SKM-1 (cell line): ENCODE results near the gene JUN.
"Not testable (repeated sequence)": the region's sequence is repeated elsewhere in the genome, so short reads cannot be mapped to it uniquely, and the experiment has no call there.

ENCODE experiments used
- DNase-seq: peaks from one replicate; lab custom pipeline; 2025; ENCODE audit not compliant: unreplicated experiment; lab: John Stamatoyannopoulos, UW

The JUN gene

GRCh38 chr1:58809325-58810010 lies 25.6 kb upstream of the JUN start:
- DNase-seq = peak; percentile 51

- DNase-seq = no peak
Measured at GRCh38 chr1:58808077-58808476, 24.2 kb upstream of the JUN start.

- no peak for DNase-seq
Measured at GRCh38 chr1:58805716-58806571, 22.1 kb upstream of the JUN start.

- no peak for DNase-seq
Measured at GRCh38 chr1:58804853-58805565, 21.2 kb upstream of the JUN start.

- DNase-seq = no peak
Measured at GRCh38 chr1:58803858-58804257, 20.0 kb upstream of the JUN start.

GRCh38 chr1:58802640-58803399 lies 19.0 kb upstream of the JUN start:
- no peak for DNase-seq

- not testable (repeated sequence) for DNase-seq
Measured at GRCh38 chr1:58801286-58801685, 17.4 kb upstream of the JUN start.

GRCh38 chr1:58799650-58800049 lies 15.8 kb upstream of the JUN start:
- DNase-seq = no peak

GRCh38 chr1:58798910-58799442 lies 15.1 kb upstream of the JUN start:
- DNase-seq = no peak

GRCh38 chr1:58796416-58796815 lies 12.6 kb upstream of the JUN start:
- DNase-seq = no peak

- DNase-seq = no peak
Measured at GRCh38 chr1:58794585-58794984, 10.7 kb upstream of the JUN start.

- DNase-seq = no peak
Measured at GRCh38 chr1:58792846-58793245, 9.0 kb upstream of the JUN start.

GRCh38 chr1:58791106-58791505 lies 7.3 kb upstream of the JUN start:
- DNase-seq = no peak

- DNase-seq = no peak
Measured at GRCh38 chr1:58789996-58790660, 6.3 kb upstream of the JUN start.

GRCh38 chr1:58789322-58789856 lies 5.5 kb upstream of the JUN start:
- no peak for DNase-seq

GRCh38 chr1:58788259-58788658 lies 4.4 kb upstream of the JUN start:
- no peak for DNase-seq

- no peak for DNase-seq
Measured at GRCh38 chr1:58786927-58787245, 3.0 kb upstream of the JUN start.

GRCh38 chr1:58786184-58786926 lies 2.5 kb upstream of the JUN start:
- no peak for DNase-seq

GRCh38 chr1:58785442-58786058 lies 1.7 kb upstream of the JUN start:
- no peak for DNase-seq
